HepG2 (cell line): Measurements from ENCODE around the gene CAMTA1. TPM values are rescaled to one million over a fixed set of nuclear protein-coding genes. Genes with fewer than 3 reads are reported as not detected.
A peak's percentile ranks its signal among the peaks of the same experiment; 100 is the strongest.

Source experiments
- DNMT3B ChIP-seq: conservative IDR thresholded peaks from 2 replicates; pipeline ENCODE4 v1.6.1; 2016; ENCODE audit warnings: missing biosample characterization, control low read depth
- DR1 ChIP-seq: sonication (generic); formaldehyde crosslinking; IDR thresholded peaks from 2 replicates; pipeline ENCODE4 v1.8.0; 2021; ENCODE audit warnings: mild to moderate bottlenecking, missing genetic modification reagents, inconsistent platforms
- EEA1 ChIP-seq: sonication (generic); formaldehyde crosslinking; IDR thresholded peaks from 2 replicates; pipeline ENCODE4 v1.5.1; 2020; ENCODE audit warnings: mild to moderate bottlenecking, missing genetic modification reagents, borderline replicate concordance
- HDAC6 ChIP-seq: fragments of 200-600 bp; sonication (generic); IDR thresholded peaks from 2 replicates; pipeline ENCODE4 v1.7.0; 2017; ENCODE audit warnings: mild to moderate bottlenecking, antibody characterized with exemption, low read length, low read depth
- JUND ChIP-seq: sonication (generic); formaldehyde crosslinking; IDR thresholded peaks from 2 replicates; pipeline ENCODE4 v1.8.0; 2022; ENCODE audit warnings: mild to moderate bottlenecking, missing genetic modification reagents
- NFIC ChIP-seq: IDR thresholded peaks from 2 replicates; pipeline ENCODE4 v1.6.1; 2012; ENCODE audit warnings: mild to moderate bottlenecking, low read length, inconsistent platforms
- NFRKB ChIP-seq: fragments of 450-650 bp; IDR thresholded peaks from 2 replicates; pipeline ENCODE4 v1.6.1; 2017
- RAD21 ChIP-seq: fragments of 450-650 bp; formaldehyde crosslinking; IDR thresholded peaks from 2 replicates; pipeline ENCODE4 v1.5.0; 2020; ENCODE audit warnings: mild to moderate bottlenecking
- RXRB ChIP-seq: IDR thresholded peaks from 2 replicates; pipeline ENCODE4 v1.6.1; 2016; ENCODE audit warnings: borderline replicate concordance, missing genetic modification reagents, missing compliant biosample characterization
- SIN3A ChIP-seq: IDR thresholded peaks from 2 replicates; pipeline ENCODE4 v1.6.1; 2011; ENCODE audit warnings: low read depth, mild to moderate bottlenecking, control low read depth, low read length, borderline replicate concordance
- ZNF136 ChIP-seq: sonication (generic); formaldehyde crosslinking; IDR thresholded peaks from 2 replicates; pipeline ENCODE4 v1.8.1; 2022; ENCODE audit warnings: low read depth, mild to moderate bottlenecking, moderate library complexity, missing genetic modification reagents
- ZNF234 ChIP-seq: sonication (generic); formaldehyde crosslinking; conservative IDR thresholded peaks from 2 replicates; pipeline ENCODE4 v1.5.1; 2020; ENCODE audit warnings: mild to moderate bottlenecking, missing genetic modification reagents
- ZNF256 ChIP-seq: sonication (generic); formaldehyde crosslinking; conservative IDR thresholded peaks from 2 replicates; pipeline ENCODE4 v1.4.0; 2020; ENCODE audit warnings: missing genetic modification reagents
- ZNF350 ChIP-seq: sonication (generic); formaldehyde crosslinking; IDR thresholded peaks from 2 replicates; pipeline ENCODE4 v1.4.0; 2020; ENCODE audit warnings: mild to moderate bottlenecking, low read depth, missing genetic modification reagents, borderline replicate concordance
- polyA plus RNA-seq, 8 experiments: library from polyadenylated mRNA; depleted of rRNA in 3 of 8; stranded (reverse) in 7 of 8; unstranded in 1 of 8; fragments of >200 nt; fragmentation: Illumina TruSeq in 4 of 8; extraction: Trizol in 4 of 8; gene quantifications; 2 replicates each; pipeline versions ENCODE4 v1.2.1 to v1.2.3, GENCODE V29; 2011 to 2016; ENCODE audit warnings: low read depth in 4 of 8, missing spikeins in 1 of 8, mixed read lengths in 1 of 8; ENCODE audit not compliant: insufficient read depth in 1 of 8
- total RNA-seq, 5 experiments: library from RNA; depleted of rRNA; stranded (reverse); fragments of >200 nt; fragmentation: Illumina TruSeq; extraction: Trizol; gene quantifications; 2 replicates each; pipeline ENCODE4 v1.2.3, GENCODE V29; 2016; ENCODE audit warnings: low read depth in 1 of 5
- TF ChIP-seq, protein P1 (sequence below): sonication (generic); formaldehyde crosslinking; IDR thresholded peaks from 2 replicates; pipeline ENCODE4 v1.5.0; 2020; ENCODE audit warnings: missing genetic modification reagents
- TF ChIP-seq, protein P2 (sequence below): sonication (generic); formaldehyde crosslinking; IDR thresholded peaks from 2 replicates; pipeline ENCODE4 v1.9.0; 2022; ENCODE audit warnings: low read depth, missing genetic modification reagents
- TF ChIP-seq, protein P3 (sequence below): sonication (generic); formaldehyde crosslinking; IDR thresholded peaks from 2 replicates; pipeline ENCODE4 v1.9.0; 2021; ENCODE audit warnings: mild to moderate bottlenecking, missing genetic modification reagents
- TF ChIP-seq, protein P4 (sequence below): sonication (generic); formaldehyde crosslinking; IDR thresholded peaks from 2 replicates; pipeline ENCODE4 v1.4.0; 2020; ENCODE audit warnings: missing genetic modification reagents, borderline replicate concordance
- TF ChIP-seq, protein P5 (sequence below): sonication (generic); formaldehyde crosslinking; IDR thresholded peaks from 2 replicates; pipeline ENCODE4 v1.4.0; 2020; ENCODE audit warnings: missing genetic modification reagents, borderline replicate concordance

The CAMTA1 gene
- total and polyA plus RNA-seq, 2 of the 13 experiments (the other 11 are each of a cell fraction or from before 2014, with no cell fraction given), result 25.0 to 36.4 TPM

DNA sequence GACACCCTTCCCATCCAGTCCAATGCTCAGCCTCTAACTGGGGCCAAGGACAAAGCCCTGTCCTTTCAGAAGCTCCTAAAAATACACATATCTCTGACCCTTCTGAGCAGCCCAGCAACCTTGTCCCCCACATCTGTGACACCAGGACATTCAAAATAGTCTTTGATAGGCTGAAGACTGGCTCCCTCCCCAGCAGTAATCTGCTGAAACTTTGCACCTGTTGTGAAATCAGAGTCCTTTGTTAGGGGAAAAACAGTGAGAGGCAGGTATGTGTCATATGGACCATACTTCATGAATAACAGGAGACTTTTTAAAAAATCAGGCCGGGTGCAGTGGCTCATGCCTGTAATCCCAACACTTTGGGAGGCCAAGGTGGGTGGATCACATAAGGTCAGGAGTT, 903.4 kb downstream of the CAMTA1 start (continued):
- TF ChIP-seq HDAC6, result no peak
- no peak for TF ChIP-seq ZNF136 (CRISPR knock-in tag)
- TF ChIP-seq, protein P1, sequence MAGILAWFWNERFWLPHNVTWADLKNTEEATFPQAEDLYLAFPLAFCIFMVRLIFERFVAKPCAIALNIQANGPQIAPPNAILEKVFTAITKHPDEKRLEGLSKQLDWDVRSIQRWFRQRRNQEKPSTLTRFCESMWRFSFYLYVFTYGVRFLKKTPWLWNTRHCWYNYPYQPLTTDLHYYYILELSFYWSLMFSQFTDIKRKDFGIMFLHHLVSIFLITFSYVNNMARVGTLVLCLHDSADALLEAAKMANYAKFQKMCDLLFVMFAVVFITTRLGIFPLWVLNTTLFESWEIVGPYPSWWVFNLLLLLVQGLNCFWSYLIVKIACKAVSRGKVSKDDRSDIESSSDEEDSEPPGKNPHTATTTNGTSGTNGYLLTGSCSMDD (CRISPR knock-in tag), result no peak
- TF ChIP-seq JUND (CRISPR knock-in tag), result no peak
- TF ChIP-seq, protein P2, sequence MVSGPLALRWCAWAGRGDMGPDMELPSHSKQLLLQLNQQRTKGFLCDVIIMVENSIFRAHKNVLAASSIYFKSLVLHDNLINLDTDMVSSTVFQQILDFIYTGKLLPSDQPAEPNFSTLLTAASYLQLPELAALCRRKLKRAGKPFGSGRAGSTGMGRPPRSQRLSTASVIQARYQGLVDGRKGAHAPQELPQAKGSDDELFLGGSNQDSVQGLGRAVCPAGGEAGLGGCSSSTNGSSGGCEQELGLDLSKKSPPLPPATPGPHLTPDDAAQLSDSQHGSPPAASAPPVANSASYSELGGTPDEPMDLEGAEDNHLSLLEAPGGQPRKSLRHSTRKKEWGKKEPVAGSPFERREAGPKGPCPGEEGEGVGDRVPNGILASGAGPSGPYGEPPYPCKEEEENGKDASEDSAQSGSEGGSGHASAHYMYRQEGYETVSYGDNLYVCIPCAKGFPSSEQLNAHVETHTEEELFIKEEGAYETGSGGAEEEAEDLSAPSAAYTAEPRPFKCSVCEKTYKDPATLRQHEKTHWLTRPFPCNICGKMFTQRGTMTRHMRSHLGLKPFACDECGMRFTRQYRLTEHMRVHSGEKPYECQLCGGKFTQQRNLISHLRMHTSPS (CRISPR knock-in tag), result no peak
- TF ChIP-seq RXRB (CRISPR knock-in tag), result peak; percentile 63; the same call in 1 of the 2 replicates
- TF ChIP-seq NFRKB, result no peak
- TF ChIP-seq ZNF256, result no peak
- no peak for TF ChIP-seq SIN3A
- TF ChIP-seq DNMT3B (CRISPR knock-in tag), result no peak
- TF ChIP-seq, protein P3, sequence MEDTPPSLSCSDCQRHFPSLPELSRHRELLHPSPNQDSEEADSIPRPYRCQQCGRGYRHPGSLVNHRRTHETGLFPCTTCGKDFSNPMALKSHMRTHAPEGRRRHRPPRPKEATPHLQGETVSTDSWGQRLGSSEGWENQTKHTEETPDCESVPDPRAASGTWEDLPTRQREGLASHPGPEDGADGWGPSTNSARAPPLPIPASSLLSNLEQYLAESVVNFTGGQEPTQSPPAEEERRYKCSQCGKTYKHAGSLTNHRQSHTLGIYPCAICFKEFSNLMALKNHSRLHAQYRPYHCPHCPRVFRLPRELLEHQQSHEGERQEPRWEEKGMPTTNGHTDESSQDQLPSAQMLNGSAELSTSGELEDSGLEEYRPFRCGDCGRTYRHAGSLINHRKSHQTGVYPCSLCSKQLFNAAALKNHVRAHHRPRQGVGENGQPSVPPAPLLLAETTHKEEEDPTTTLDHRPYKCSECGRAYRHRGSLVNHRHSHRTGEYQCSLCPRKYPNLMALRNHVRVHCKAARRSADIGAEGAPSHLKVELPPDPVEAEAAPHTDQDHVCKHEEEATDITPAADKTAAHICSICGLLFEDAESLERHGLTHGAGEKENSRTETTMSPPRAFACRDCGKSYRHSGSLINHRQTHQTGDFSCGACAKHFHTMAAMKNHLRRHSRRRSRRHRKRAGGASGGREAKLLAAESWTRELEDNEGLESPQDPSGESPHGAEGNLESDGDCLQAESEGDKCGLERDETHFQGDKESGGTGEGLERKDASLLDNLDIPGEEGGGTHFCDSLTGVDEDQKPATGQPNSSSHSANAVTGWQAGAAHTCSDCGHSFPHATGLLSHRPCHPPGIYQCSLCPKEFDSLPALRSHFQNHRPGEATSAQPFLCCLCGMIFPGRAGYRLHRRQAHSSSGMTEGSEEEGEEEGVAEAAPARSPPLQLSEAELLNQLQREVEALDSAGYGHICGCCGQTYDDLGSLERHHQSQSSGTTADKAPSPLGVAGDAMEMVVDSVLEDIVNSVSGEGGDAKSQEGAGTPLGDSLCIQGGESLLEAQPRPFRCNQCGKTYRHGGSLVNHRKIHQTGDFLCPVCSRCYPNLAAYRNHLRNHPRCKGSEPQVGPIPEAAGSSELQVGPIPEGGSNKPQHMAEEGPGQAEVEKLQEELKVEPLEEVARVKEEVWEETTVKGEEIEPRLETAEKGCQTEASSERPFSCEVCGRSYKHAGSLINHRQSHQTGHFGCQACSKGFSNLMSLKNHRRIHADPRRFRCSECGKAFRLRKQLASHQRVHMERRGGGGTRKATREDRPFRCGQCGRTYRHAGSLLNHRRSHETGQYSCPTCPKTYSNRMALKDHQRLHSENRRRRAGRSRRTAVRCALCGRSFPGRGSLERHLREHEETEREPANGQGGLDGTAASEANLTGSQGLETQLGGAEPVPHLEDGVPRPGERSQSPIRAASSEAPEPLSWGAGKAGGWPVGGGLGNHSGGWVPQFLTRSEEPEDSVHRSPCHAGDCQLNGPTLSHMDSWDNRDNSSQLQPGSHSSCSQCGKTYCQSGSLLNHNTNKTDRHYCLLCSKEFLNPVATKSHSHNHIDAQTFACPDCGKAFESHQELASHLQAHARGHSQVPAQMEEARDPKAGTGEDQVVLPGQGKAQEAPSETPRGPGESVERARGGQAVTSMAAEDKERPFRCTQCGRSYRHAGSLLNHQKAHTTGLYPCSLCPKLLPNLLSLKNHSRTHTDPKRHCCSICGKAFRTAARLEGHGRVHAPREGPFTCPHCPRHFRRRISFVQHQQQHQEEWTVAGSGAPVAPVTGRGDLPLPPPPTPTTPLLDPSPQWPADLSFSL (CRISPR knock-in tag), result no peak
- no peak for TF ChIP-seq ZNF234 (CRISPR knock-in tag)
- no peak for TF ChIP-seq RAD21 (CRISPR knock-in tag)
- TF ChIP-seq NFIC, result no peak
- TF ChIP-seq EEA1 (CRISPR knock-in tag), result no peak
- no peak for TF ChIP-seq DR1 (CRISPR knock-in tag)
- TF ChIP-seq, protein P4, sequence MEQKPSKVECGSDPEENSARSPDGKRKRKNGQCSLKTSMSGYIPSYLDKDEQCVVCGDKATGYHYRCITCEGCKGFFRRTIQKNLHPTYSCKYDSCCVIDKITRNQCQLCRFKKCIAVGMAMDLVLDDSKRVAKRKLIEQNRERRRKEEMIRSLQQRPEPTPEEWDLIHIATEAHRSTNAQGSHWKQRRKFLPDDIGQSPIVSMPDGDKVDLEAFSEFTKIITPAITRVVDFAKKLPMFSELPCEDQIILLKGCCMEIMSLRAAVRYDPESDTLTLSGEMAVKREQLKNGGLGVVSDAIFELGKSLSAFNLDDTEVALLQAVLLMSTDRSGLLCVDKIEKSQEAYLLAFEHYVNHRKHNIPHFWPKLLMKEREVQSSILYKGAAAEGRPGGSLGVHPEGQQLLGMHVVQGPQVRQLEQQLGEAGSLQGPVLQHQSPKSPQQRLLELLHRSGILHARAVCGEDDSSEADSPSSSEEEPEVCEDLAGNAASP (CRISPR knock-in tag), result peak; percentile 57; the same call in 1 of the 2 replicates
- TF ChIP-seq, protein P5, sequence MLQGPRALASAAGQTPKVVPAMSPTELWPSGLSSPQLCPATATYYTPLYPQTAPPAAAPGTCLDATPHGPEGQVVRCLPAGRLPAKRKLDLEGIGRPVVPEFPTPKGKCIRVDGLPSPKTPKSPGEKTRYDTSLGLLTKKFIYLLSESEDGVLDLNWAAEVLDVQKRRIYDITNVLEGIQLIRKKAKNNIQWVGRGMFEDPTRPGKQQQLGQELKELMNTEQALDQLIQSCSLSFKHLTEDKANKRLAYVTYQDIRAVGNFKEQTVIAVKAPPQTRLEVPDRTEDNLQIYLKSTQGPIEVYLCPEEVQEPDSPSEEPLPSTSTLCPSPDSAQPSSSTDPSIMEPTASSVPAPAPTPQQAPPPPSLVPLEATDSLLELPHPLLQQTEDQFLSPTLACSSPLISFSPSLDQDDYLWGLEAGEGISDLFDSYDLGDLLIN (CRISPR knock-in tag), result no peak
- no peak for TF ChIP-seq ZNF350 (CRISPR knock-in tag)
